Subcutaneous adipose tissue (tissue), 4 donors: ENCODE measurements around the gene METTL16. TPM values are rescaled to one million over a fixed set of nuclear protein-coding genes. Genes with fewer than 3 reads are reported as not detected.

Experiments
- CTCF ChIP-seq: fragments of 450-650 bp; IDR thresholded peaks from one replicate; pipeline ENCODE4 v1.5.1; 2016; ENCODE audit warnings: low read depth, mild to moderate bottlenecking, control low read depth, antibody characterized with exemption, moderate library complexity
- total RNA-seq, 4 donors: library from RNA; depleted of rRNA; stranded (reverse); fragments of >200 nt; gene quantifications; one replicate each; pipeline ENCODE4 v1.1.0, GENCODE V29; 2016

Gene METTL16
- total RNA-seq, 4 donors from 2014 or later, result 12.6 to 80.5 (median 25.3) TPM

GRCh38 chr17:2466931-2467330 is 44.8 kb downstream of the METTL16 start:
- no peak for TF ChIP-seq CTCF

- TF ChIP-seq CTCF, result no peak
Observed at GRCh38 chr17:2462481-2462880, 49.2 kb downstream of the METTL16 start.

- no peak for TF ChIP-seq CTCF
Observed at GRCh38 chr17:2459917-2460271, 51.8 kb downstream of the METTL16 start.

GRCh38 chr17:2457913-2458312 is 53.8 kb downstream of the METTL16 start:
- TF ChIP-seq CTCF, result no peak

GRCh38 chr17:2456475-2456874 is 55.2 kb downstream of the METTL16 start:
- no peak for TF ChIP-seq CTCF

- no peak for TF ChIP-seq CTCF
Observed at GRCh38 chr17:2455956-2456355, 55.7 kb downstream of the METTL16 start.

- no peak for TF ChIP-seq CTCF
Observed at GRCh38 chr17:2453866-2454265, 57.8 kb downstream of the METTL16 start.
